Calu3 (cell line): Measurements from ENCODE around the gene XPR1. TPM values are rescaled to one million over a fixed set of nuclear protein-coding genes. Genes with fewer than 3 reads are reported as not detected.
"Not testable (repeated sequence)": the region's sequence is repeated elsewhere in the genome, so short reads cannot be mapped to it uniquely, and the experiment has no call there.

Experiments used
- BruUV-seq: library from RNA; stranded (reverse); fragments of 400-500 nt; replicated peaks from 2 replicates; lab custom pipeline; 2021; lab: Mats Ljungman, UMichigan
- CTCF ChIA-PET: fragments of 300-600 bp; sonication (Branson Sonifier 250); formaldehyde crosslinking; loops from one replicate; lab custom pipeline; 2022; ENCODE audit warnings: antibody characterized with exemption; lab: Charles Lee
- DNase-seq: peaks from one replicate; pipeline ENCODE4 v3.0.0; 2022
- H3K27ac Mint-ChIP-seq: one replicate; pipeline ENCODE4 v1.8.0; 2022; ENCODE audit warnings: mixed read lengths; ENCODE audit not compliant: unreplicated experiment
- H3K27me3 Mint-ChIP-seq: one replicate; pipeline ENCODE4 v1.8.0; 2022; ENCODE audit warnings: mixed read lengths; ENCODE audit not compliant: unreplicated experiment
- H3K36me3 Mint-ChIP-seq: one replicate; pipeline ENCODE4 v1.8.0; 2022; ENCODE audit warnings: mild to moderate bottlenecking, moderate library complexity, mixed read lengths; ENCODE audit not compliant: insufficient read depth, unreplicated experiment
- H3K4me1 Mint-ChIP-seq: one replicate; pipeline ENCODE4 v1.8.0; 2022; ENCODE audit warnings: mild to moderate bottlenecking, low read depth, mixed read lengths; ENCODE audit not compliant: unreplicated experiment
- H3K4me3 Mint-ChIP-seq: one replicate; pipeline ENCODE4 v1.8.0; 2022; ENCODE audit warnings: mild to moderate bottlenecking, low read depth, moderate library complexity, mixed read lengths; ENCODE audit not compliant: unreplicated experiment
- H3K9me3 Mint-ChIP-seq: one replicate; pipeline ENCODE4 v1.8.0; 2022; ENCODE audit warnings: low read depth, mixed read lengths; ENCODE audit not compliant: unreplicated experiment
- CTCF ChIP-seq: fragments of 200-600 bp; IDR thresholded peaks from one replicate; pipeline ENCODE4 v1.8.0; 2022; ENCODE audit warnings: antibody characterized with exemption; ENCODE audit not compliant: unreplicated experiment
- intact Hi-C: fragments of 100-400 bp; cut with micrococcal nuclease; formaldehyde crosslinking; loops from one replicate; pipeline ENCODE4 v1.10.0; 2022; ENCODE audit not compliant: unreplicated experiment
- total RNA-seq: library from RNA; stranded (reverse); gene quantifications from 2 replicates; pipeline ENCODE4 v1.2.3, GENCODE V29; 2022

The XPR1 gene
- total RNA-seq, 1 experiment from 2014 or later, result 44.5 TPM

- CTCF ChIA-PET, result no interaction called here
- TF ChIP-seq CTCF, result no peak
Measured at GRCh38 chr1:180644526-180645192, 12.8 kb downstream of the XPR1 start.

GRCh38 chr1:180645261-180645660 is 13.4 kb downstream of the XPR1 start:
- H3K27me3 Mint-ChIP-seq, intact Hi-C loops, H3K4me1 Mint-ChIP-seq, H3K4me3 Mint-ChIP-seq, H3K27ac Mint-ChIP-seq, H3K36me3 Mint-ChIP-seq, CTCF ChIA-PET, H3K9me3 Mint-ChIP-seq, BruUV-seq, DNase-seq: not testable (repeated sequence)

More at GRCh38 chr1:180644526-180645192, 12.8 kb downstream of the XPR1 start:
- H3K36me3 Mint-ChIP-seq, result no peaks in the 10 kb centered on the region
- H3K4me3 Mint-ChIP-seq, result no peak overlapping the region
- BruUV-seq, result no TSS peak
- no peaks in the 10 kb centered on the region for H3K9me3 Mint-ChIP-seq
- peaks cover 9% of the 10 kb centered on the region for H3K4me1 Mint-ChIP-seq
- no peak for DNase-seq
- intact Hi-C loops, result no loop called here
- H3K27ac Mint-ChIP-seq, result no peak overlapping the region
- no peaks in the 10 kb centered on the region for H3K27me3 Mint-ChIP-seq

GRCh38 chr1:180646093-180646492 is 14.3 kb downstream of the XPR1 start:
- Mint-ChIP-seq H3K4me3 (no peak overlapping the region), H3K9me3 (no peaks in the 10 kb centered on the region), H3K4me1 (peaks cover 9% of the 10 kb centered on the region), H3K36me3 (no peaks in the 10 kb centered on the region), H3K27me3 (no peaks in the 10 kb centered on the region), H3K27ac (no peak overlapping the region)
- intact Hi-C loops, result no loop called here
- no peak for TF ChIP-seq CTCF
- CTCF ChIA-PET, result interaction anchor here (0.6 kb wide), 1 partner anchor 181 kb away, joined by 6 read pairs; no protein-coding TSS in a partner anchor
- BruUV-seq, result no TSS peak
- DNase-seq, result no peak

- no TSS peak for BruUV-seq
- H3K4me3 Mint-ChIP-seq, result no peak overlapping the region
- H3K27ac Mint-ChIP-seq, result no peak overlapping the region
- no peaks in the 10 kb centered on the region for H3K9me3 Mint-ChIP-seq
- H3K4me1 Mint-ChIP-seq, result peaks cover 9% of the 10 kb centered on the region
- intact Hi-C loops, result no loop called here
- no peak for TF ChIP-seq CTCF
- DNase-seq, result no peak
- H3K27me3 Mint-ChIP-seq, result no peaks in the 10 kb centered on the region
- H3K36me3 Mint-ChIP-seq, result no peaks in the 10 kb centered on the region
- CTCF ChIA-PET, result no interaction called here
Measured at GRCh38 chr1:180646547-180646946, 14.7 kb downstream of the XPR1 start.

- H3K4me3 Mint-ChIP-seq, result no peak overlapping the region
- CTCF ChIA-PET, result interaction anchor here (0.8 kb wide), 1 partner anchor 20 kb away, joined by 3 read pairs; the partner anchor contains the start of gene XPR1
- intact Hi-C loops, result no loop called here
- DNase-seq, result no peak
- TF ChIP-seq CTCF, result no peak
- no peaks in the 10 kb centered on the region for H3K4me1 Mint-ChIP-seq
- BruUV-seq, result no TSS peak
- H3K9me3 Mint-ChIP-seq, result peaks cover 6% of the 10 kb centered on the region
- no peak overlapping the region for H3K27ac Mint-ChIP-seq
- no peaks in the 10 kb centered on the region for H3K36me3 Mint-ChIP-seq
- H3K27me3 Mint-ChIP-seq, result no peaks in the 10 kb centered on the region
Measured at GRCh38 chr1:180652792-180653191, 21.0 kb downstream of the XPR1 start.
